ENCODE results near the gene BHLHE23. TPM values are rescaled to one million over a fixed set of nuclear protein-coding genes. Genes with fewer than 3 reads are reported as not detected.

The BHLHE23 gene
- total RNA-seq, 1 donor from 2014 or later: not detected

DNA sequence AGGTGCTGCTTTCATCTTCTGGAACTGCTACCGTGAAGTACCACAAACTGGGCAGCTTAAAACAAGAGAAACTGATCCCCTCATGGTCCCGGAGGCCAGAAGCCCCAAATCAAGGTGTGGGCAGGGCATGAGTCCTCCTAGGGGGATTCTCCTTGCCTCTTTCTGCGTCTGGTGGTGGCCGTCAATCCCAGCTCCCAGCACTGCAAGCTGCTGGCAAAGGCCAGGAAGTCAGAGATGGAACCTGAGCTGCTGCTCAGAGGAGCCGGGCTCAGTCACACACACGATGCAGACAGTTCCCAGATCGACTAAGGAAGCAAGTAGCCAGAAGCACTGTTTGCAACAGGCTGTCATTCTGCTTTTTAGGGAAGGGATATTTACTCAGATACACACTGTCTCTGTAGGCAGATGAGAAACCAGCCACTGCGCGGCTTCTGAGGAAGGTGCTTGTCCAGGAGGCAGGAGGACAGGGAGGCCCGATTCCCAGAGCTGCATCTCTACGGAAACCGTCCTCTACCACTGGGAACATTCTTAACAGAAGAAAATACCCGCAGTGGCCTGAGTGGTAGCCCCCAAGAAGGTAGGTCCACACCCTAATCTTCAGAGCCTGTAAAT lies 15.5 kb downstream of the BHLHE23 start:
- DNase-seq (ENCODE audit: low read depth): no peak

GRCh38 chr20:62990306-62990825 lies 16.4 kb downstream of the BHLHE23 start:
- no peak for DNase-seq (ENCODE audit: low read depth)

- DNase-seq (ENCODE audit: low read depth): no peak
Measured at GRCh38 chr20:62989201-62989601, 17.6 kb downstream of the BHLHE23 start.

- no peak for DNase-seq (ENCODE audit: low read depth)
Measured at GRCh38 chr20:62987114-62987513, 19.6 kb downstream of the BHLHE23 start.

GRCh38 chr20:62986257-62986800 lies 20.4 kb downstream of the BHLHE23 start:
- no peak for DNase-seq (ENCODE audit: low read depth)

- DNase-seq (ENCODE audit: low read depth): no peak
Measured at GRCh38 chr20:62985444-62985778, 21.4 kb downstream of the BHLHE23 start.

GRCh38 chr20:62984666-62985443 lies 21.9 kb downstream of the BHLHE23 start:
- DNase-seq (ENCODE audit: low read depth): no peak

- no peak for DNase-seq (ENCODE audit: low read depth)
Measured at GRCh38 chr20:62983210-62983609, 23.6 kb downstream of the BHLHE23 start.

DNA sequence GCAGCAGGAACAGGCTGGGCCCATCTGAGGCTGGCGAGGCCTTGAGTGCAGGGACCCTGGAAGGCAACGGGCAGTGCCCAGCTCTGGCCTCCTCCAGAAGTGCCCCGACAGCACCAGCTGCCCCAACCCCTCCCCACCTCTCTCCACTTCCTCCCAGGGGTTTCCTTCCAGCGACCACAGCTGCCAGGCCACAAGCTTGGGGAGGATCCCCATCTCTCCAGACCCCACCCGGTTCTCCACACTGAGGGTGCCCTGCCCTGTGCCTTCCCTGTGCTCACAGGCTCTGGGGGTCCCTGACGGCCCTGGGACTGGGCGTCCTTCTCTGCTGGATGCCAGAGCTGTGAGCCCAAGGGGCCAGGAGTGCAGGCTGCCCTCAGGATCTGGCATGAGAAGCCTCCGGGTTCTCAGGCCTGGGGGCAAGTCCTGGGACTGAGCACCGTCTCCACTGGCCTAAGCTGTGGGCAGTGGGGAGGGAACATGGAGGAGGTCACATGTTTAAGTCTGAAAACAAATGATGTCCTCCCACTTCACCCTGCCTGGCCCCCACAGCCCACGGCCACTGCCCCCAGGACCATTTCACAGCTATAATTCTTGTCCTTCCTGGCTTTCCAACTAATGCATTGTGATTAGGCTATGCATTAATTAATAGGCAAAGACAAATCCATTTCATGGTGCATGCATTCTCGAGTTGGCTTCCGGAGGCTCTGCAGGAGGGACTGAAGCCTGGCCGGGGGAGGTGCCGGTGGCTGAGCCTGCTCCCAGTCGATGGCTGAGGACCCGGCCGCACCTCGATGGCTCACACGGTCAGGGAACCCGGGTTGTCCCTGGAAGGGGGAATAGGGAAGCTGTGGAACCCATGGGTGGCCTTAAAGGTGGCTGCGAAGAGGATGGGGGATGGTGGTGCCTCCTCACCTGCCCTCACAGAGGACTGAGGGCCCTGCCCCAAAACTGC lies 24.4 kb downstream of the BHLHE23 start:
- DNase-seq (ENCODE audit: low read depth): no peak

- DNase-seq (ENCODE audit: low read depth): no peak
Measured at GRCh38 chr20:62980970-62981369, 25.8 kb downstream of the BHLHE23 start.

DNA sequence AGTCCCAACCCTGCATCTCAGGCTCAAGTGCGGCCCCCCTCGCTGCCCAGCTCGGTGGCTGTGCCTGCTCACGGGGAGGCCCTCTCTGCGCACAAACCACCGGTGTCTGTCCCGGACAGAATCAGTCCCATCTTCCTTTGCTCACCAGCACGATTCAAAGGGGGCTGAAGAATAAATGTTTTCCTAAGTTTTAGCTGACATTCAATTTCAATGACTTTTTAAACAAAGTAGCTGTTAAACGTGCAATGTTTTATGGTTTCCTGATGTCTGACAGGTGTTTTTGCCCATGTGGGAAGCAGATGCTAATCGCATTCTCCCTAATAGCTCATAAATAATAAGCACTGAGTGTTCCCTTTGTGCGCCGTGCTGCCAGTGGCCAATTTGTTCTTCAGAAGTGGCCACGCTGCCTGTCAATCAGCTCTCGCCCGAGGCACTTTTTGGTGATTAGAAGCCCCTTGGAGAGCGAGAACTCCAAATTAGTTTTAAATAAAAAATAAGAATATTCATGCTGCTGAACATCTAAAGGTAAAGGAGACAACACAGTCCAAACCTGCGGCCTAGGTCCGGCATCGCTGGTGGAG lies 26.3 kb downstream of the BHLHE23 start:
- DNase-seq (ENCODE audit: low read depth): no peak

DNA sequence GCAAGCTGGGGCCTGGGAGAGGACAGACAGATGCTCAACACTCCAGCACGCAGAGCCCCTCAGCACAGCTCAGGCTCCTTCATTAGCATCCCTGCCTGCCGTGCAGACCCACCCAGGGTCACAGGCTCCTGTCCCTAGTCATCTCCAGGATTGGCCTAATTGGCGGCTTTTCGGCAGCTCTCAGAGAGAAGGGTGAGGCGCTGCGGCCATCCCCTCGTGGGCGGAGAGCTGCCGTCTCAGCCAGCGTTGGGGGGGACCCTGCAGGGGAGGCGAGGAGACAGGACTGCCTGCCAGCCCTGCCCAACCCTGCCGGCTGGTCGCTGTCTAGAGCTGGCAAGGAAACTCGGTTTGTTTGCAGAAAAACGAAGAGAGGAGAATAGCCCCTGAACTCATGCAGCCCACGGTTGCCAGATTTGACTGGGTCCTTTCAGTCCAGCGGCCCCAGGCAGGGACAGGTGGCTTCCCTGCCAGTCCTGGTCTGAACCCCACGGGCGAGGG lies 26.8 kb downstream of the BHLHE23 start:
- no peak for DNase-seq (ENCODE audit: low read depth)

GRCh38 chr20:62979310-62979709 lies 27.5 kb downstream of the BHLHE23 start:
- DNase-seq (ENCODE audit: low read depth): no peak

DNA sequence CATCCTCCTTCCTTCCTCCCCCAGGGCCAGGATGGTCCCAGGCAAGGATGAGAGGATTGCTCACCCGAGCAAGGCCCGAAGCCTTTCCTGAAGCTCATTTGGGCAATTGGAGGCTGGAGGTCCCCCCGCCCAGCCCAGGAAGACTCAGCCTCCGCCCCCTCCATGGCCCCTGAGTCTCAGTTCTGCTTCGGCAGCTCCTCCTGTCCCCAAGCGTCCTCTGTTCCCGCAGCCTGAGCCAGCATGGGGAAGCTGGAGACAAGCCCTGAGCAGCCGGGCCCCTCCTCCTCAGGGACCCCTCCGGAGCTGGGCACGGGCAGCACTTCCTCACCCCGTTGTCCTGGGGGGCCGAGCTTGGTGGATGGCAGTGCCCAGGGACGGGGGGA lies 28.2 kb downstream of the BHLHE23 start:
- no peak for DNase-seq (ENCODE audit: low read depth)

GRCh38 chr20:62977613-62978560 lies 28.9 kb downstream of the BHLHE23 start:
- no peak for DNase-seq (ENCODE audit: low read depth)

DNA sequence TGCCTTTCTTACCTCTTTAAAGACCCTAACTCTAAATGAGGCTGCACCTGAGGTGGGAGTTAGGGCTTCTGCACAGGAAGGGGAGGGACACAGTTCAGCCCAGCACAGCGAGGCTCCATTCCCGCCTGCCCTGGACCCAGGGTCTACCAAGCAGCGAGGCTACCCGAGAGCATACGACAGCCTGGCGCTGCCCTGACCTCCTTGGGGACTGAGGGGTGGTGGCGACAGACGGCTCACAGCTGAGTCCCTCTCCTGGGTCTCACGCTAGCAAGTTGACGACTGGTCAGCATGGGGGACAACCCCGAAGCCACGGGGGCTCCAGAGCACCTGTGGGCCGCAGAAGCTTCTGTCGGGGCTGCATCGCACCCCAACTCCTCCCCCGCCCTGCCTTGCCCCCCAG lies 29.9 kb downstream of the BHLHE23 start:
- no peak for DNase-seq (ENCODE audit: low read depth)

DNA sequence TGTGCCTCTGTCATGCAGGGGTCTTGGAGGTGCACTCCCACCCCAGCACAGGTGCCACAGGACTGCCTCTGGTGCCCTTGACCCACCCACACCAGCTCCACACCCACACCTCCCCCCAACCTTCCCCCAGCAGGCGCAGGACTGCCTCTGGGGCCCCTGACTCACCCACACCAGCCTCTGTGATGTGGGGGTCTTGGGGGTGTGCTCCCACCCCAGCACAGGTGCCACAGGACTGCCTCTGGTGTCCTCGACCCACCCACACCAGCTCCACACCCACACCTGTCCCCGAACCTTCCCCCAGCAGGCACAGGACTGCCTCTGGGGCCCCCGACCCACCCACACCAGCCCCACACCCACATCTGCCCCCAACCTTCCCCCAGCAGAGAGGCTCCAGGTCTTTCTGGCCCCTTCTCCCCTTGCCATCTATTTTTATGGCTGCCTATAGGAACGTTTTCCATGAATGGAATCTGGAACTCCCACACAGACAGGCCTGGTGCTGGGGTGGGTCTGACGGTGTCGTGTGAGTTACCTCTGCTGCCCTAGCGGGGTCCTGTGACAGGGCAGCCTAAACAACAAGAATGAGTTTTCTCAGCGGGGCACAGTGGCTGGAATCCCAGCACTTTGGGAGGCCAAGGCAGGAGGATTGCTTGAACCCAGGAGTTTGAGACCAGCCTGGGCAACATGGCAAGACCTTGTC lies 30.8 kb downstream of the BHLHE23 start:
- no peak for DNase-seq (ENCODE audit: low read depth)

DNA sequence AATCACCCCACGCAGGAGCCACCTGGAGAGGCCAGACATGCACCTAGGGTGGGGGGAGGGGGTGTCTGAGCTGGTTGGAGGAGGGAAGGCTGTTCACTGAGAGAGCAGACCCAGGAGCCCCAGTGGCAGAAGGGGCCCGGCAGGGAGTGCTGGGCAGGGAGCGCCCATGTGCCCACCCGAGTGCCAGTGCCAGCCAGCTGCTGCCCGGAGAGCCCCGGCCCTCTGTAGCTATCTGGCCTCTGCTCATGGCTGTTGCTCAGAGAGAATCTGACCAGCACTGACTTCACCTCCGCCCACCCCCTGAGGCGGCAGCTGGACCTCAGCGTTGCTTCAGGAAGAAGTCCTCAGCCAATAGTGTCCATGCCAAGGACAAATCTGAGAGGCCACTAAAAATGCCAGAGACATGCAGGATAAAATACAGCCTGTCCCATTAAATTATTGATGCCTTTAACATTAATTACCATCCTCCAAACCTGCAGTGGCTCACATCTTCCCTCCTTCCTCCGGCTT lies 31.5 kb downstream of the BHLHE23 start:
- DNase-seq (ENCODE audit: low read depth): no peak

All from renal cortical epithelial cell (primary cell).